B cell (primary cell): ENCODE measurements around the gene HACD4. TPM values are rescaled to one million over a fixed set of nuclear protein-coding genes. Genes with fewer than 3 reads are reported as not detected.

Experiments used
- ATAC-seq: fragments of 200-7000 bp; cut with Tn5 transposase; one replicate; pipeline ENCODE4 v1.10.0; 2021; ENCODE audit warnings: low read depth, mild to moderate bottlenecking, moderate number of reproducible peaks, moderate library complexity
- CTCF ChIA-PET: fragments of 350-600 bp; sonication (Branson Sonifier 250); formaldehyde crosslinking; loops from one replicate; lab custom pipeline; 2021; ENCODE audit warnings: antibody characterized with exemption, inconsistent platforms; lab: Charles Lee
- POLR2A ChIA-PET: fragments of 350-600 bp; sonication (Branson Sonifier 250); formaldehyde crosslinking; loops from one replicate; lab custom pipeline; 2021; ENCODE audit warnings: antibody characterized with exemption; lab: Charles Lee
- DNase-seq: peaks from one replicate; pipeline ENCODE4 v3.0.0; 2013
- H2AFZ ChIP-seq: 2 replicates; pipeline ENCODE4 v1.6.1; 2012; ENCODE audit warnings: mild to moderate bottlenecking, low read depth, low read length; ENCODE audit not compliant: insufficient read depth, poor library complexity, severe bottlenecking
- H3K27ac ChIP-seq, 2 donors: 1 replicate in 1 of 2; 2 replicates in 1 of 2; pipeline ENCODE4 v1.5.1; 2012 to 2013; ENCODE audit warnings: low read length in 2 of 2, mild to moderate bottlenecking in 2 of 2, moderate library complexity in 1 of 2
- H3K27me3 ChIP-seq, 4 experiments: fragments of 200-600 bp in 1 of 4; sonication (generic) in 1 of 4; replicated peaks in 1 of 4; 1 replicate in 2 of 4; 2 replicates in 2 of 4; pipeline versions ENCODE4 v1.6.1 to v1.7.0; 2013 to 2016; ENCODE audit warnings: low read length in 3 of 4, mild to moderate bottlenecking in 2 of 4, mixed read lengths in 1 of 4, moderate library complexity in 1 of 4; ENCODE audit not compliant: insufficient read depth in 4 of 4, control insufficient read depth in 3 of 4; ENCODE audit errors: control extremely low read depth in 1 of 4
- H3K36me3 ChIP-seq, 2 experiments: replicated peaks in 1 of 2; 1 replicate in 1 of 2; 2 replicates in 1 of 2; pipeline versions ENCODE4 v1.6.1 to v1.7.1; 2013; ENCODE audit warnings: low read length in 1 of 2; ENCODE audit not compliant: insufficient read depth in 2 of 2, control insufficient read depth in 1 of 2; ENCODE audit errors: control extremely low read depth in 1 of 2, extremely low read depth in 1 of 2
- H3K4me1 ChIP-seq, 2 donors: fragments of 200-600 bp in 1 of 2; sonication (generic) in 1 of 2; 1 replicate in 1 of 2; 2 replicates in 1 of 2; pipeline versions ENCODE4 v1.5.1 to v1.6.1; 2013 to 2017; ENCODE audit warnings: low read length in 2 of 2; ENCODE audit not compliant: control insufficient read depth in 2 of 2, insufficient read depth in 2 of 2
- H3K4me2 ChIP-seq: replicated peaks from 2 replicates; pipeline ENCODE3; 2012; ENCODE audit warnings: mild to moderate bottlenecking, low read depth, low read length; ENCODE audit not compliant: poor library complexity, severe bottlenecking
- H3K4me3 ChIP-seq, 5 experiments: fragments of 200-600 bp in 1 of 5; sonication (generic) in 1 of 5; 1 replicate in 3 of 5; 2 replicates in 2 of 5; pipeline versions ENCODE4 v1.5.1 to v1.7.0; 2011 to 2016; ENCODE audit warnings: low read length in 4 of 5, mild to moderate bottlenecking in 4 of 5, low read depth in 2 of 5, control low read depth in 1 of 5, moderate library complexity in 1 of 5; ENCODE audit not compliant: insufficient read depth in 1 of 5; ENCODE audit errors: control extremely low read depth in 1 of 5, extremely low read depth in 1 of 5
- H3K79me2 ChIP-seq: fragments of 200-600 bp; sonication (generic); one replicate; pipeline ENCODE4 v1.6.0; 2016; ENCODE audit warnings: low read length; ENCODE audit not compliant: control insufficient read depth, insufficient read depth
- H3K9ac ChIP-seq: fragments of 200-600 bp; sonication (generic); 2 replicates; pipeline ENCODE4 v1.6.1; 2017; ENCODE audit warnings: mild to moderate bottlenecking, low read length, moderate library complexity
- H3K9me3 ChIP-seq, 3 donors: one replicate each; pipeline versions ENCODE4 v1.6.1 to v1.7.1; 2013; ENCODE audit warnings: low read length in 2 of 3; ENCODE audit not compliant: control insufficient read depth in 2 of 3, insufficient read depth in 1 of 3; ENCODE audit errors: control extremely low read depth in 1 of 3
- H4K20me1 ChIP-seq: 2 replicates; pipeline ENCODE4 v1.6.0; 2012; ENCODE audit warnings: mild to moderate bottlenecking, low read length; ENCODE audit not compliant: insufficient read depth, control insufficient read depth, poor library complexity, severe bottlenecking
- H3K27ac Mint-ChIP-seq: one replicate; pipeline ENCODE4 v1.8.0; 2021; ENCODE audit warnings: mixed read lengths
- H3K27me3 Mint-ChIP-seq: one replicate; pipeline ENCODE4 v1.8.0; 2021; ENCODE audit warnings: mixed read lengths
- H3K4me1 Mint-ChIP-seq: one replicate; pipeline ENCODE4 v1.8.0; 2021; ENCODE audit warnings: mixed read lengths
- H3K4me3 Mint-ChIP-seq: one replicate; pipeline ENCODE4 v1.8.0; 2021; ENCODE audit warnings: mixed read lengths
- H3K9me3 Mint-ChIP-seq: one replicate; pipeline ENCODE4 v1.8.0; 2022; ENCODE audit warnings: mixed read lengths; ENCODE audit not compliant: insufficient read depth
- CTCF ChIP-seq: fragments of 200-600 bp; IDR thresholded peaks from one replicate; pipeline ENCODE4 v1.8.0; 2022; ENCODE audit warnings: antibody characterized with exemption, mild to moderate bottlenecking
- EZH2 ChIP-seq: IDR thresholded peaks from 2 replicates; pipeline ENCODE4 v1.6.1; 2012; ENCODE audit warnings: borderline replicate concordance, low read depth, mild to moderate bottlenecking, moderate library complexity, low read length; ENCODE audit not compliant: insufficient read depth, poor library complexity, severe bottlenecking
- WGBS: methylation state at CpG from one replicate; pipeline ENCODE4 v1.1.5; 2013; ENCODE audit warnings: missing lambda C conversion rate; ENCODE audit not compliant: insufficient coverage; 5-methylcytosine and 5-hydroxymethylcytosine counted together
- intact Hi-C: fragments of 100-400 bp; cut with micrococcal nuclease; formaldehyde crosslinking; loops from one replicate; pipeline ENCODE4 v1.10.0; 2022
- polyA plus RNA-seq: library from polyadenylated mRNA; depleted of rRNA; stranded (reverse); fragments of >200 nt; gene quantifications from 2 replicates; pipeline ENCODE4 v1.2.3, GENCODE V29; 2012
- total RNA-seq, 2 donors: library from RNA; stranded (reverse); fragments of 120-200 nt in 1 of 2; gene quantifications; 1 replicate in 1 of 2; 2 replicates in 1 of 2; pipeline versions ENCODE4 v1.2.3 to v1.2.4, GENCODE V29; 2013 to 2022

Gene HACD4
- total and polyA plus RNA-seq, 2 donors (not counting 1 experiment from before 2014, with no cell fraction given), result 3.9 to 4.5 TPM

GRCh38 chr9:21047281-21047691 lies 15.8 kb upstream of the HACD4 start:
- Mint-ChIP-seq H3K4me3 (no peak overlapping the region), H3K27ac (no peak overlapping the region), H3K4me1 (peaks cover 6% of the 10 kb centered on the region), H3K9me3 (no peaks in the 10 kb centered on the region), H3K27me3 (peaks cover 3% of the 10 kb centered on the region)
- TF ChIP-seq EZH2 (no peak), CTCF (no peak)
- no peak overlapping the region for H3K4me2 ChIP-seq
- no peak overlapping the region for H3K4me3 ChIP-seq
- no peak overlapping the region for H3K9ac ChIP-seq
- intact Hi-C loops, result no loop called here
- H3K9me3 ChIP-seq, result no peaks in the 10 kb centered on the region
- 38% methylated on average over 2 of the region's 2 CpGs for WGBS
- no peaks in the 10 kb centered on the region for H3K36me3 ChIP-seq
- H2AFZ ChIP-seq, result no peak overlapping the region
- ChIA-PET POLR2A (no interaction called here), CTCF (interaction anchor here (1.6 kb wide), 1 partner anchor 64 kb away, joined by 3 read pairs; no protein-coding TSS in a partner anchor)
- no peaks in the 10 kb centered on the region for H3K79me2 ChIP-seq
- no peaks in the 10 kb centered on the region for H4K20me1 ChIP-seq
- no peak for ATAC-seq
- H3K4me1 ChIP-seq, result peaks cover 0 to 4% of the 10 kb centered on the region in 2 donors
- no peaks in the 10 kb centered on the region for H3K27me3 ChIP-seq
- no peak overlapping the region for H3K27ac ChIP-seq
- no peak for DNase-seq

- CTCF ChIA-PET, result no interaction called here
- no CpG with 5 or more reads among the region's 3 CpGs for WGBS
Observed at GRCh38 chr9:21043841-21044240, 12.4 kb upstream of the HACD4 start.

More at GRCh38 chr9:21043841-21044240, 12.4 kb upstream of the HACD4 start:
- intact Hi-C loops, result no loop called here
- TF ChIP-seq EZH2, result no peak
- ATAC-seq (no peak), DNase-seq (no peak)
- H3K9me3 Mint-ChIP-seq, result no peaks in the 10 kb centered on the region
- H3K36me3 ChIP-seq, result no peaks in the 10 kb centered on the region
- no peaks in the 10 kb centered on the region for H4K20me1 ChIP-seq
- H3K27ac Mint-ChIP-seq, result no peak overlapping the region
- H3K9ac ChIP-seq, result no peak overlapping the region
- H3K4me1 Mint-ChIP-seq, result peaks cover 6% of the 10 kb centered on the region
- no peak overlapping the region for H3K4me2 ChIP-seq
- POLR2A ChIA-PET, result no interaction called here
- no peaks in the 10 kb centered on the region for H3K27me3 Mint-ChIP-seq
- H3K27ac ChIP-seq, result no peak overlapping the region
- no peaks in the 10 kb centered on the region for H3K79me2 ChIP-seq
- peaks cover 0 to 4% of the 10 kb centered on the region in 2 donors for H3K4me1 ChIP-seq
- H3K27me3 ChIP-seq, result no peaks in the 10 kb centered on the region
- no peak overlapping the region for H3K4me3 ChIP-seq
- H2AFZ ChIP-seq, result no peak overlapping the region
- H3K4me3 Mint-ChIP-seq, result no peak overlapping the region
- no peaks in the 10 kb centered on the region for H3K9me3 ChIP-seq
